Lung (tissue), 12 donors: ENCODE data around the gene CPNE8. TPM values are rescaled to one million over a fixed set of nuclear protein-coding genes. Genes with fewer than 3 reads are reported as not detected.

Experiments
- ATAC-seq: fragments of 200-7000 bp; cut with Tn5 transposase; one replicate; pipeline ENCODE4 v1.9.1; 2020; ENCODE audit warnings: moderate number of reproducible peaks; ENCODE audit not compliant: insufficient read depth, low FRiP score
- DNase-seq, 3 donors: peaks; one replicate each; pipeline ENCODE4 v3.0.0-alpha.2; 2013 to 2017
- H3K27ac ChIP-seq, 2 donors: one replicate each; pipeline ENCODE4 v1.5.1; 2013; ENCODE audit warnings: mild to moderate bottlenecking in 2 of 2, moderate library complexity in 2 of 2, control low read depth in 1 of 2, inconsistent platforms in 1 of 2, low read depth in 1 of 2, low read length in 1 of 2
- H3K27me3 ChIP-seq, 3 donors: one replicate each; pipeline ENCODE4 v1.5.1; 2013; ENCODE audit warnings: low read length in 2 of 3; ENCODE audit not compliant: control insufficient read depth in 3 of 3, insufficient read depth in 3 of 3
- H3K36me3 ChIP-seq, 4 donors: one replicate each; pipeline ENCODE4 v1.5.1; 2013; ENCODE audit warnings: low read length in 4 of 4, mild to moderate bottlenecking in 1 of 4, moderate library complexity in 1 of 4; ENCODE audit not compliant: control insufficient read depth in 4 of 4, insufficient read depth in 4 of 4
- H3K4me1 ChIP-seq, 5 donors: one replicate each; pipeline ENCODE4 v1.5.1; 2013; ENCODE audit warnings: low read length in 5 of 5, mild to moderate bottlenecking in 2 of 5, moderate library complexity in 1 of 5; ENCODE audit not compliant: control insufficient read depth in 5 of 5, insufficient read depth in 5 of 5
- H3K4me3 ChIP-seq: one replicate; pipeline ENCODE4 v1.5.1; 2013; ENCODE audit warnings: mild to moderate bottlenecking, control low read depth, moderate library complexity
- H3K9ac ChIP-seq, 2 donors: one replicate each; pipeline ENCODE4 v1.5.1; 2013; ENCODE audit warnings: low read length in 2 of 2, control low read depth in 1 of 2; ENCODE audit not compliant: insufficient read depth in 1 of 2
- H3K9me3 ChIP-seq, 4 donors: one replicate each; pipeline ENCODE4 v1.5.1; 2013; ENCODE audit warnings: low read length in 3 of 4, mild to moderate bottlenecking in 1 of 4, moderate library complexity in 1 of 4; ENCODE audit not compliant: control insufficient read depth in 4 of 4, insufficient read depth in 3 of 4
- CTCF ChIP-seq: IDR thresholded peaks from 2 replicates; pipeline ENCODE4 v1.5.1; 2012; ENCODE audit warnings: mild to moderate bottlenecking; ENCODE audit errors: control extremely low read depth, extremely low read depth
- WGBS, 2 donors: extraction: QIAGEN DNeasy Blood & Tissue Kit; methylation state at CpG; one replicate each; pipeline ENCODE4 v1.1.7; 2013; 5-methylcytosine and 5-hydroxymethylcytosine counted together
- polyA plus RNA-seq, 2 donors: library from polyadenylated mRNA; stranded (reverse); fragments of 200-250 nt; gene quantifications; one replicate each; pipeline ENCODE4 v1.2.1, GENCODE V29; 2013
- total RNA-seq, 2 donors: library from RNA; depleted of rRNA in 1 of 2; stranded (reverse); fragments of >200 nt in 1 of 2; gene quantifications; one replicate each; pipeline ENCODE4 v1.2.1, GENCODE V29; 2014 to 2021
- donor health status: control.
- donor health status: control.
- donor health status: Bipolar disorder and iron deficiency.
- donor health status: healthy.
- donor health status: DM: yes; HTN: yes; CAD: no.

Gene CPNE8
- total and polyA plus RNA-seq, 4 donors, result 9.2 to 20.1 (median 15.3) TPM

GRCh38 chr12:38892976-38893375 is 12.4 kb downstream of the CPNE8 start:
- Histone ChIP-seq H3K27me3 (no peaks in the 10 kb centered on the region), H3K4me1 (peaks cover 0 to 3% (median 0%) of the 10 kb centered on the region in 5 donors), H3K4me3 (no peak overlapping the region), H3K27ac (no peak overlapping the region), H3K9me3 (no peaks in the 10 kb centered on the region), H3K9ac (no peak overlapping the region), H3K36me3 (no peaks in the 10 kb centered on the region)
- ATAC-seq (no peak), DNase-seq (no peak)
- no peak for TF ChIP-seq CTCF

- Histone ChIP-seq H3K27ac (peak overlapping the region in 1 of 2 donors; percentile 1), H3K4me1 (peaks cover 0 to 3% (median 0%) of the 10 kb centered on the region in 5 donors), H3K27me3 (no peaks in the 10 kb centered on the region), H3K36me3 (no peaks in the 10 kb centered on the region), H3K9ac (no peak overlapping the region), H3K4me3 (no peak overlapping the region), H3K9me3 (no peaks in the 10 kb centered on the region)
- no peak for TF ChIP-seq CTCF
- WGBS, 2 donors, result 38 to 63% methylated on average over 4 of the region's 4 CpGs
- no peak for DNase-seq
- ATAC-seq, result peak; percentile 47
These were observed 13.2 kb downstream of the CPNE8 start for GRCh38 chr12:38892087-38892786.

GRCh38 chr12:38890102-38890855 is 15.1 kb downstream of the CPNE8 start:
- Histone ChIP-seq H3K27me3 (no peaks in the 10 kb centered on the region), H3K27ac (no peak overlapping the region), H3K9ac (no peak overlapping the region), H3K4me3 (no peak overlapping the region), H3K36me3 (no peaks in the 10 kb centered on the region), H3K9me3 (no peaks in the 10 kb centered on the region), H3K4me1 (peaks cover 0 to 5% (median 0%) of the 10 kb centered on the region in 5 donors)
- no peak for TF ChIP-seq CTCF
- 53 to 55% methylated on average over 1 of the region's 1 CpG for WGBS, 2 donors
- no peak for ATAC-seq
- peak in 1 of 3 donors; percentile 12 for DNase-seq
